Ovary (tissue), 3 donors: ENCODE results near the gene NCK2.

ENCODE experiments used
- EP300 ChIP-seq: sonication (generic); formaldehyde crosslinking; IDR thresholded peaks from one replicate; pipeline ENCODE4 v1.6.1; 2017; ENCODE audit warnings: antibody characterized with exemption
- POLR2A ChIP-seq: fragments of 450-650 bp; IDR thresholded peaks from one replicate; pipeline ENCODE4 v1.6.1; 2017; ENCODE audit warnings: antibody characterized with exemption, mild to moderate bottlenecking, moderate library complexity
- TF ChIP-seq, protein P1 (sequence below), 3 donors: fragments of 450-650 bp in 2 of 3; fragments of 200-600 bp in 1 of 3; IDR thresholded peaks; one replicate each; pipeline versions ENCODE4 v1.5.1 to v1.8.0; 2016 to 2022; ENCODE audit warnings: antibody characterized with exemption in 3 of 3, mild to moderate bottlenecking in 1 of 3
- donor health status: DM: no; HTN: no; CAD: no.

- TF ChIP-seq, protein P1, sequence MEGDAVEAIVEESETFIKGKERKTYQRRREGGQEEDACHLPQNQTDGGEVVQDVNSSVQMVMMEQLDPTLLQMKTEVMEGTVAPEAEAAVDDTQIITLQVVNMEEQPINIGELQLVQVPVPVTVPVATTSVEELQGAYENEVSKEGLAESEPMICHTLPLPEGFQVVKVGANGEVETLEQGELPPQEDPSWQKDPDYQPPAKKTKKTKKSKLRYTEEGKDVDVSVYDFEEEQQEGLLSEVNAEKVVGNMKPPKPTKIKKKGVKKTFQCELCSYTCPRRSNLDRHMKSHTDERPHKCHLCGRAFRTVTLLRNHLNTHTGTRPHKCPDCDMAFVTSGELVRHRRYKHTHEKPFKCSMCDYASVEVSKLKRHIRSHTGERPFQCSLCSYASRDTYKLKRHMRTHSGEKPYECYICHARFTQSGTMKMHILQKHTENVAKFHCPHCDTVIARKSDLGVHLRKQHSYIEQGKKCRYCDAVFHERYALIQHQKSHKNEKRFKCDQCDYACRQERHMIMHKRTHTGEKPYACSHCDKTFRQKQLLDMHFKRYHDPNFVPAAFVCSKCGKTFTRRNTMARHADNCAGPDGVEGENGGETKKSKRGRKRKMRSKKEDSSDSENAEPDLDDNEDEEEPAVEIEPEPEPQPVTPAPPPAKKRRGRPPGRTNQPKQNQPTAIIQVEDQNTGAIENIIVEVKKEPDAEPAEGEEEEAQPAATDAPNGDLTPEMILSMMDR (IDR thresholded peaks at IDR 0.05), result no peak
- no peak for TF ChIP-seq EP300
- TF ChIP-seq POLR2A, result no peak
Measured at GRCh38 chr2:105879106-105879802, 134.5 kb downstream of the NCK2 start.
